ELF-1 (cell line): Measurements from ENCODE around the gene GOLPH3L.
"Not testable (repeated sequence)": the region's sequence is repeated elsewhere in the genome, so short reads cannot be mapped to it uniquely, and the experiment has no call there.

Experiments
- DNase-seq: peaks from one replicate; pipeline ENCODE4 v3.0.0-alpha.2; 2016; ENCODE audit warnings: low read depth, low spot score

GOLPH3L gene

DNA sequence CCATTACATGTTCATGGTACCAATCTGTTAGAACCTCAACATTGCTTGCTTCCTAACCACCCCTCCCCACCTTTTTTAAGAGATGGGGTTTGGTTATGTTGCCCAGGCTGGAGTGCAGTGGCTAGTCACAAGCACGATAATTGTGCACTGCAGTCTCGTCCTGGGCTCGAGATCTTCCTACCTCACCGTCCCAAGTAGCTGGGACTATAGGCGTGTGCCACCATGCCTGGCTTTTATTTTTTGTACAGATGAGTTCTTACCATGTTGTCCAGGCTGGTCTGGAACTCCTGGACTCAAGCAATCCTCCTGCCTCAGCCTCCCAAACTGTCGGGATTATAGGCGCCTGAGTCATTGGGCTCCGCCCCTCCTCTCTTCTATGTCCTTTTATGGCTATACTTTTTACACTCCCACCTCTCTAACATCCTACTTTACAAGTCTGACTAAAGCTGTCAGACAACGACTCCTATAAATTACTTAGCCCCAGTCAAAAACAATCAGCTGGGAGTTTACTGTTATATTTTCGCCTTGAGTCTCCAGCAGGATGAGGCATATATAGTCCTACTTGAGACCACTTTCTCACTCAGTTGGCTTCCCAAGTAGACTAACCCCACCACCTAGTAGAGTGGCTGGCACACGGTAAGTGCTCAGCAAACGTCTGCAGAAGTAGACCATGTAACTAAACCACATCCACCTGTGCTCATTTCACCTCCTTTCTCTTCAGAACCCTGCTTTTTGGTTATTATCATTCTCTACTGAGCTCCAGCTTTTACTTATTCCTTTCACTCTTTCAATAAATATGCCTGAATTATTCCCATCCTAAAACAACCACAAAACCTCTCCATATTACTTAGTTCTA lies 81.4 kb downstream of the GOLPH3L start:
- DNase-seq: no peak

- no peak for DNase-seq
Observed at GRCh38 chr1:150613061-150613920, 83.7 kb downstream of the GOLPH3L start.

DNA sequence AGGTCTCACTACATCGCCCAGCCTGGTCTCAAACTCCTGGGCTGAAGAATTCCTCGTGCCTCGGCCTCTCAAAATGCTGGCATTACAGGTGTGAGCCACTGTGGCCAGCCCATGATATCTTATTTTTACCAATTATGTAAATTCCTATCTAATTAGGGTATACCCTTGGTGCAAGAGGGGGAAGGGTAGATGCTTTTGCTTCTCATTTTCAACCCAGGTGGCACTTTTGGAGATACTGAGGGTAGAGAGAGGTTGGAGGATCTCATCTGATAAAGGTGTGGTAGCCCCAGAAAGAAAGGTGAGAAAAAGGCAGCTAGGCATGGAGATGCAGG lies 85.0 kb downstream of the GOLPH3L start:
- DNase-seq: no peak

DNA sequence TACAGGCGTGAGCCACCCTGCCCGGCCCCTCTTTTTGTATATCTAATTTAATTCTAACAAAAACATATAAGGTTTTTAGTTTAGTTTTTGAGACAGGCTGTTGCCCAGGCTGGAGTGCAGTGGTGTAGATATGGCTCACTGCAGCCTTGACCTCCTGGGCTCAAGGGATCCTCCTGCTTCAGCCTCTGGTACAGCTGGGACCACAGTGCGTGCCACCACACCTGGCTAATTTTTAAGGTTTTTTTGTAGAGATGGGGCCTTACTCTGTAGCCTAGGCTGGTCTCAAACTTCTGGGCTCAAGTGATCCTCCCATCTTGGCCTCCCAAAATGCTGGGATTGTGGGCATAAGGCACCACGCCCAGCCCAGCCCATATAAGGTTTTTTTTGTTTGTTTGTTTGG lies 86.4 kb downstream of the GOLPH3L start:
- no peak for DNase-seq

- DNase-seq: peak; percentile 54
Observed at GRCh38 chr1:150609732-150610131, 87.2 kb downstream of the GOLPH3L start.

GRCh38 chr1:150606463-150607142 lies 90.4 kb downstream of the GOLPH3L start:
- DNase-seq: no peak

DNA sequence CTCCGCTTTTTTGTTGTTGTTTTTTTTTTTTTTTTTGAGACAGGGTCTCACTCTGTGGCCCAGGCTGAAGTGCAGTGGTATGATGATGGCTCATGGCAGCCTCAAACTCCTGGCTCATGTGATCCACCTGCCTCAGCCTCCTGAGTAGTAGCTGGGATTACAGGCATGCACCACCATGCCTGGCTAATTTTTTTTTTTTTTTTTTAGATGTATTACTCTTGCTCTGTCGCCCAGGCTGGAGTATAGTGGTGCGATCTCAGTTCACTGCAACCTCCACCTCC lies 91.6 kb downstream of the GOLPH3L start:
- DNase-seq: not testable (repeated sequence)

DNA sequence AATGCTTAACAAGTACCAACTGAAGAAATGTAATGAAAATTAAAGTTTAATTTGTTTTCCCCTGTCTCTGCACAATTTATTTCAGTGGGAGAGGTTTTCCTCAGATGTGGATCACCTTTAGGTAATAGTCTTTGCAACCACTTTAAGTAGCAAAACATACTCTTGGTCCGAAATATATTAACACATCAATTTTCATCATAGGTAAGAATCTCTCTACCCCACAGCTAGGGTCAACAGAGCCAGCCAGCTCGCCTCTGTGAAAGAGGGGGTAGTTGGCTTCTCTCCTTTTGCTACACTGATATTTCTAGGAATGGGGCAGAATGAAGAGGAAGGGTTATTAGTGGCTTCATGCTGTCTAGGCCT lies 92.7 kb downstream of the GOLPH3L start:
- no peak for DNase-seq

DNA sequence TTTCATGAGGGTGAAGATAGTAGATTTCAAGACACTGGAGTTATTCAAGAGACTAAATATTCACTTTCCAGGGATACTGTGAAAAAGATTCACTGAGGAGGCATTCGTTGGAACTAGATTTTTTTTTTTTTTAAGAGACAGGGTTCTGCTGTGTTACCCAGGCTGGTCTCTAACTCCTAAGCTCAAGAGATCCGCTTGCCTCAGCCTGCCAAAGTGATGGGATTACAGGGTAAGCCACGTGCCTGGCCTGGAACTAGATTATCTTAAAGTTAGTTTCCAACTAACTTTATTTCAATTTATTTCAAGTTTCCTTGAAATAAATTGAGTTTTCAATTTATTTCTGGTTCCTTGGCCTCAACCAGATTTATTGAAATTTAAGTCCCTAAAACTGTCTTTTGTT lies 93.2 kb downstream of the GOLPH3L start:
- DNase-seq: no peak

GRCh38 chr1:150602372-150602771 lies 94.6 kb downstream of the GOLPH3L start:
- DNase-seq: not testable (repeated sequence)

- DNase-seq: no peak
Observed at GRCh38 chr1:150601540-150601939, 95.4 kb downstream of the GOLPH3L start.

DNA sequence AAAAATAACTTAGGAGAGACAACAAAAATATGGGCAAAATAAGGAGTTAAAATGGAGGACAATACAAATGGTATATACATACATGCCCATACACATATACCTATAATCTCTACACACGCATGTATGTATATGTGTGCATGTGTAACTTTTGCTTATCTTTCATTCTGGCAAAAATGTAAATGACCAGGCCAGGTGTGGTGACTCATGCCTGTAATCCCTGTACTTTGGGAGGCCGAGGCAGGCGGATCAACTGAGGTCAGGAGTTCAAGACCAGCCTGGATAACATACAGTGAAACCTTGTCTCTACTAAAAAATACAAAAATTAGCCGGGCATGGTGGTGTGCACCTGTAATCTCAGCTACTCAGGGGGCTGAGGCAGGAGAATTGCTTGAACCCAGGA lies 98.6 kb downstream of the GOLPH3L start:
- DNase-seq: not testable (repeated sequence)

GRCh38 chr1:150596976-150597375 lies 100.0 kb downstream of the GOLPH3L start:
- DNase-seq: no peak
